Stimulated activated CD4-positive, alpha-beta T cell treated with anti-CD3 and anti-CD28 coated beads, Interleukin-4, amount 100 ng/mL, for 24 hours (primary cell): ENCODE results near the gene ISCU.

Experiments used
- DNase-seq: peaks from one replicate; pipeline ENCODE4 v3.0.0-alpha.2; 2020

ISCU gene

GRCh38 chr12:108591267-108591980 lies 29.0 kb downstream of the ISCU start:
- no peak for DNase-seq

DNA sequence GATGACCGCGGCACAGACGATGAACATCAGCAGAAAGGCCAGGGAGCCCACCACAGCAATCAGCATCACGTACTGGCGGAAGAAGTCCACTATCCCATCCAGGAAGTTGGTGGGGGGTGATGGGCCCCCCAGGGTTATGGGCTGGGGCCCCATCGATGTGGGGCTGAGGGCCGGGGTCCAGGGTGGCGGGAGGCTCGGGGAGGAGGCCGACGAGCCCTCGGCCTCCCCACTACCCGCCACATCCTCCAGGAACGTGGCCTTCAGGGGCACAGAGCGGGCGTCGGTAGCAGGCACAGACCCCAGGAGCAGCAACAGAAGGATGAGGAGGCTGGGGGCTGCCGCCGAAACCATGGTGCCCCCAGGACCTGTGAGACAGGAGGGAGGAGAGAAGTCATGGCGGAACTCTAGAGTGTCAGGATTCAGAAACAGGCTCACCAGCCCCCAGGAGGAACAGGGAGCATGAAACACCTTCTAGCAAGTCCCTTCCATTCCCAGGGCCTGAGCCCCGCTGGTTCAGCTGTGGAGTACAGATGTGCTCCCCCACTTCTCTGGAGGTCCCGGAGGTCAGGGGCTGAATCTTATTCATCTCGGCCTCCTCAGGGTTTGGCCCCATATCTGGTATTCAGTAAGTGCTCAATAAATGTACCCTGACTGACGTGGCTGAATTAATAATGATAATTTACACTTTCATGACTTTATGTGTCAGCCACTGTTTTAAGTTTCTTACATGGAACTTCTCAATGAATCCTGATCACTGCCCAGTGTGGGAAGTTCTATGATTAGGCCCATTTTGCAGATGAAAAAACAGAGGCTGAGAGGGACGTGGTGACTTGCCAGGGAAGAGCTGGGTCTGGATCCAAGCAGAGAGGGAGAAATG lies 29.9 kb downstream of the ISCU start:
- DNase-seq = no peak

DNA sequence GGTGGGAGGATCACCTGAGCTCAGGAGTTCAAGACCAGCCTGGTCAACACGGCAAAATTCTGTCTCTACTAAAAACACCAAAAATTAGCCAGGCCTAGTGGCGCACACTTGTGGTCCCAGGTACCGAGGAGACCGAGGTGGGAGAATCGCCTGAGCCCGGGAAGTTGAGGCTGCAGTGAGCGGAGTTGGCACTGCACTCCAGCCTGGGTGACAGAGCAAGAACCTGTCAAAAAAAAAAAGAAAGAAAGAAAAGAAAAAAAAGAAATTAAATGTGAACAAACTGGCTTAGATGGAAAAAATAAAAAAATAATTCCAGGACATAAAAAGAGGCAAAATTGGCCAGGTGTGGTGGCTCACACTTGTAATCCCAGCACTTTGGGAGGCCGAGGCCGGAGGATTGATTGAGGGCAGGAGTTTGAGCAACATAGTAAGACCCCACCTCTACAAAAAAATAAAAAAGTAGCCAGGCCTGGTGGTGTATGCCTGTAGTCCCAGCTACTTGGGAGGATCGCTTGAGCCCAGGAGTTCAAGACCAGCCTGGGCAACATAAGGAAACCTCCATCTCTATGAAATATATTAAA lies 32.0 kb downstream of the ISCU start:
- DNase-seq = no peak

GRCh38 chr12:108594960-108595710 lies 32.7 kb downstream of the ISCU start:
- DNase-seq = no peak

DNA sequence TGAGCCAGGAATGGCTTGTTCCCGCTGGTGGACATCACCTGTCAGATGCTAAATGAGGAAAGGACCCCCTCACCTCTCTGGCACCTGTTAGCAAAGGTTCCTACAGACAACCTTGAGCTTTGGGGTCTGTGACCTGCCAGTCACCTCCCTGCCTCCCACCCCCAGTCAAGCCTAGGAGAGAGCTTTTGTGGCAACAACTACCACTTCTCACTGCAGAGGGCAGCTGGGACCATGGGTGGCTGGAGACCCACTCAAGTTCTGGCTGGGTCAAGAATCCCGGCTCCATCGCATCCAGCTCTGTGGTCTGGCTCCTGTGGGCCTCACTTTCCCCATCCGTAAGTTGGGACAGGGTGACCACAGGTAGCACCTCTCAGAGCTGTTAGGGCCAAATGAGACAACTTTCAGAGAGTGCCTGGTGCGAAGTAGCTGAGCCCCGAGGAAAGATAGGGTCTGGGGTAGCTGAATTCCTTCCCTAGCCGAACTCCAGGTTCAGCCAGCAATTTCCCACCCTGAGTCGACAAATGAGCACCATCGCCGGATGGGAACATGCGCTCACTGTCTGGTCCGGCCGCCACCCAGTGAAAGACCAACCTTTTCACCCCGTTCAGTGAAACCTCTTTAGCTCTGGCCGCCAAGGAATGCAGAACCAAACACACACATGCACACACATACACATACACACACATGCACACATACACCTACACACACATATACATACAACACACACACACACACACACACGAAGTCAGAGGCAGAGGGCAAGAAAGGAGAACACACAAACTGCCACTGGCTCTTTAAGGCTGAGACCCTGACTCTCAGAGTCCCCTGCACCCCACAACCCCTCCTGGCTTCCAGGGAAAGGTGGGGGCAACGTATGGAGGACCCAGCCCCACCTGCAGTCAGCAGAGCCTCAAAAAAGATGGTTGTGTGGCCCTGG lies 33.6 kb downstream of the ISCU start:
- no peak for DNase-seq

DNA sequence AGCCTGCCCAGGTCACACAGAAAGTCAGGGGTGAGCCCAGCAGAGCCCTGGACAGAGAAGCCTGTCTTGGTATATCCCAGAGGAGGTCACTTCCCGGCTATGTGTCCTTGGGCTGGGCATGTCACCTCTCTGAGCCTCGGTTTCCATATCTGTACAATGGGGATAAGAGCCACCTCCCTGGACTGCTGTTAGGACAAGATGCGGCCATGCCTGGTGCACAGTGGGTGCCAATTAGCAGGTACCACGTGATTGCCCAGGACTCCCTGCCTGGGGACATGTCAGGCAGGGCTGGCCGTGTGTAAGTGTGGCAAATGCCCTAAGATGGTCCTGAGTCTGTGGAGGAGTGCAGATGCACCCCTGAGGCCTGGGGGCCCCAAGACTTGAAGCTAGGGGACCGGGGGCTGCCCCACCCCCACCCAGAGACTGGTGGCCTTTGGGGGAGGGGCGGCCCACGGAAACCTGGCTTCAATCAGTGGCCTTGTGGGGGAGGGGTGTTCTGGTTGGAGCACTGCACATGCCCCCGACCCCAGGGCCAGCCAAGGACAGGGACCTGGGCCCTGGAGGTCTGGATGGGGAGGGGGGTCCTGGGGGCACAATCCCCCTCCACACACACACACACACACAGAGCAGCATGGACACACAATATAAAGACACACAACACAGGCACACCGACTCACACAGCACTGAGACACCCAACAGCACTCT lies 34.6 kb downstream of the ISCU start:
- no peak for DNase-seq

DNA sequence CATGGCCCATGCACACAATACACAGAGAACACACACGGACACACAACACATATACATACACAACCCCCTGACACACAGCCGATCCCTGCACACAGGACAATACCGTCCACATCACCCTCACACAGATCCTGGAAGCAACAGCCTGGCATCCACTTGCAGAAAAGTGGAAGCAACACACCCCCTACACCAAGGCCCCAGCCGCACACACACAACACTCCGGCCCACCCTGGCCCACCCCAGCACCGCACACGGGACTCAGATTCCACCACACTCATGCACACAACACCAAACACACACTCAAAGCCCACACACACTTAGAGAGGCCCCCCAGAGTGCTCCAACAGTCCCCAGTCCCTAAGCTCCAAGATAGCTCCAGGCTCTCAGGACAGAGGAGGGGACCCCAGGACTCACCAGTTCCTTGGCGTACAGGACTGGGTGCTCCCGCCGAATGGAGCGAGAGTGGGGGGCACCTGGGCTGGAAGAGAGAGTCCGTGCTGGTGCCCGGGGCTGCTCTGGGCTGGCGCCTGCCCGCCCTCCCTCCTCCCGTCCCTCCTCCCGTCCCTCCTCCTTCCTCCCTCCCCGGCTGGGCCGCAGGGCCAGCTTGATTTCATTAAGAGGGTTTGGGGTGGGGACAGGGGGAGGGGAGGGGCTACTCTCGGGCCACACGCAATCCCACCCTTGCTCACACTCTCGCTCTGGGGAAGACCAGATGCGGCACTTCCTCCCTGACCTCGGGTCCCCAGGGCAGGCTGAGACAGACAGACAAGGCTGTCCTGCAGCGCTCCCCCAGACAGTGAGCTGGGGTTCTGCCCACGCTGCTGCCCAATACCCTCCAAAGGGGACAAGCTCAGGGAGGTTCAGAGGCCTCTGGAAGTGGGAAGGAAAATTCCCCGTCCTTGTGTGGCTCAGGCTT lies 35.4 kb downstream of the ISCU start, which contains the start of gene TMEM119:
TSS of gene TMEM119 (minus strand) at position 526 of the 913 bp plus-strand sequence. CDS start 5,701 bp downstream, outside the sequence.
- no peak for DNase-seq

GRCh38 chr12:108598553-108599250 lies 36.3 kb downstream of the ISCU start:
- no peak for DNase-seq

DNA sequence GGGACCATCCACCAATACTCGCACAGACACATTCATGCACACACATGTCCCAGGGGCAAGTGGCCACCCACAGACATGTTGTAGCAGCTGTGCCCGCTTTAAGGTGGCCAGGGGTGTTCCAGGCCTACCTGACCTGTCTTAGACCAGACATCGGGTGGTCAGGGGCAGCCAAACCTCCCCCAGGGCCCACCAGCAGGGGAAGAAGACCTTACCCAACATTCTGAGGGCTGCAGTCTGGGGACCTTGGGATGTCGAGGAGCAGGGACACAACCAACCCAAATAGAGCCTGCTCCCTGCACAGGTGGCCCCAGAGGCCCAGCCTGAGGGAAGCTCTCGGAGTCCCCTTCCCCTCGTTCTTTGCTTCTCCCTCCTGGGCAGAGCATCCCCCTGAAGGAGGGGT lies 37.1 kb downstream of the ISCU start:
- DNase-seq = no peak

- no peak for DNase-seq
Observed at GRCh38 chr12:108599948-108600701, 37.7 kb downstream of the ISCU start.

DNA sequence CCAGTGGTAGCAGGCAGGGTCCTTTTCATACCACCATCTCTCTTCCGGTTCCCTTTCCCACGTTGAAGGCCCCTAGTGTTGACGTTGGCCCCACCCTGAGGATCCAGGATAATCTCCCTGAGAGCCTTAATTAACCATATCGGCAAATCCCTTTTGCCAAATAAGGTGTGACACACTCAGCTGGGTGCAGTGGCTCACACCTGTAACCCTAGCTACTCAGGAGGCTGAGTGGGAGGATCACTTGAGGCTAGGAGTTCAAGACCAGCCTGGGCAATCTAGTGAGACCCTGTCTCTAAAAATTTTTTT lies 38.3 kb downstream of the ISCU start:
- no peak for DNase-seq

GRCh38 chr12:108602209-108602705 lies 39.9 kb downstream of the ISCU start:
- no peak for DNase-seq

DNA sequence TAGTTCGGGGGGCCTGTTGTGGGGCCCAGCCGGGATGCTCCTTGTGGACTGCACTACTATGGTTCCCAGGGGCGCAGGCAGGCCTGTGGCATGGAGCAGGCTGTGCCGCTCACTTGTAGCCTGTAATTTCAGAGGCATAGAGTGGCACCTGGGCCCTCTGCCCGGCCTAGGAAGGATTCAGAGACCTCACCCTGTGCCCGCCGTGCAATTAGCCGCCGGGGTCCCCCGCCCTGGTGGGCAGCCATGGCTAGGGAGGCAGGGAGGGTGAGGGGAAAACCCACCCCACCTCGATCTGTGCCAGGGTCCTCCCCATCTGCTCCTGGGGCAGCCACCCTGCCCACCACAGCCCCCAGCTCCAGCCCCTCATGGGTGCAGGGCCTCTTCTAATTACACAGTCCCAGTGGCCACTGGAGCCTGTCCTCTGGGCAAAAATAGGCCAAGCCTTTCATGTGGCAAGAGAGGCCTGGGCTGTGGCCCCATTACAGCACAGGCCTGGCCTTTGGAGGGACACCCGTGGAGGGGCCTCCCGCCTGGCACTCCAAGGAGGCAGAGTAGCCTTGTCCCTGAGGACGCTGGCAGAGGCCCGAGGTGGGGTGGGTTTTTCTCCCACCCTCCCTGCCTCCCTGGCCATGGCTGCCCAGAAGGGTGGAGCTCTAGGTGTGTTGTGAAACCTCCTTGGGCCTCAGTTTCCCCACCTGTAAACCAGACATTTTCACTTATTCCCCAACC lies 40.7 kb downstream of the ISCU start:
- DNase-seq = no peak

DNA sequence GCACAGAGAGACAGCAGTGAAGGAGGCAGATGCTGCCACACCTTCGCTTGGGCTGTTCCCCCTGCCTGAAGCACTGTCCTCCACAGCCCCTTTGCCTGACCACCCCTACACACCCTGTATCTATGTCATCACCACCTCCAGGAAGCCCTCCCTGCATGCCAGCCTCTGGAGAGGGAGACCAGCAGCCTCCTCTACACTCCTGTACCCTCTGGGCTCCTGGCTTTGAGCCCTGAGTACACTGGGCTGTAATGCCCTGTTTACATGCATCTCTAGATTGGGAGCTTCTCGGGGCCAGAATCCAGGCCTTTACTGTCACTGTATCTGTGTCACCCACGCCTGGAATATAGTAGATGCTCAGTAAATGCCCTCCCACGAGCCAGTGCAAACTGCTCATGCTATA lies 41.3 kb downstream of the ISCU start:
- DNase-seq = no peak

GRCh38 chr12:108604208-108604941 lies 42.0 kb downstream of the ISCU start:
- no peak for DNase-seq

DNA sequence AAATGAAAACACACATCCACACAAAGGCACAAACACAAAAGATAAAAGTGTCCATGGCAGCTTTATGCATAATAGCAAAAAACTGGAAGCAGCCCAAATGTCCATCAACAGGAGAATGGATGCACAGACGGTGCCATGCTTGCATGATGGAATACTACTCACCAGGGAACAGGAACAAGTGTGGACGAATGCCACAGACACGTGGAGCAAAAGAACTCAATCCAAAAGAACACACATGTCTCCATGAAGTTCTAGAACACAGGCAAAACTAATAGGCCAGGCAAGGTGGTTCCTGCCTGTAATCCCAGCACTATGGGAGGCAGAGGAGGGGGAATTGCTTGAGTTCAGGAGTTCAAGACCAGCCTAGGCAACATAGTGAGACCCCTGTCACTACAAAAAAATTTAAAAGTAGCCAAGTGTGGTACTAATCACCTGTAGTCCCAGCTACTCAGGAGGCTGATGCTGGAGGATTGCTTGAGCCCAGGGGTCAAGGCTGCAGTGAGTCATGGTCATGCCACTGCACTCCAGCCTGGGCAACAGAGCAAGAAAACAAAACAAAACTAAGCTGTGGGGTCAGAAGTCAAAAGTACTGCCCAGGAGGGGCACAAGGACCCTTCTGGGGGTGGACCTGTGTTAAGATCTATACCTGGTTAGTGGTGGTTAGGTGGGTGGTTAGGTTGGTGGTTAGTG lies 42.7 kb downstream of the ISCU start:
- no peak for DNase-seq
